SH-SY5Y (cell line): ENCODE data around the gene FEN1.

ENCODE experiments used
- GATA2 ChIP-seq: IDR thresholded peaks from 2 replicates; pipeline ENCODE4 v1.6.1; 2011; ENCODE audit warnings: mild to moderate bottlenecking, low read depth, low read length
- GATA3 ChIP-seq: IDR thresholded peaks from 2 replicates; pipeline ENCODE4 v1.6.1; 2011; ENCODE audit warnings: low read depth, mild to moderate bottlenecking, low read length, moderate library complexity

GRCh38 chr11:61841636-61842527, 49.2 kb downstream of the FEN1 start:
- TF ChIP-seq GATA2: no peak
- TF ChIP-seq GATA3: no peak
